ENCODE data around the gene NAA30.

Gene NAA30

DNA sequence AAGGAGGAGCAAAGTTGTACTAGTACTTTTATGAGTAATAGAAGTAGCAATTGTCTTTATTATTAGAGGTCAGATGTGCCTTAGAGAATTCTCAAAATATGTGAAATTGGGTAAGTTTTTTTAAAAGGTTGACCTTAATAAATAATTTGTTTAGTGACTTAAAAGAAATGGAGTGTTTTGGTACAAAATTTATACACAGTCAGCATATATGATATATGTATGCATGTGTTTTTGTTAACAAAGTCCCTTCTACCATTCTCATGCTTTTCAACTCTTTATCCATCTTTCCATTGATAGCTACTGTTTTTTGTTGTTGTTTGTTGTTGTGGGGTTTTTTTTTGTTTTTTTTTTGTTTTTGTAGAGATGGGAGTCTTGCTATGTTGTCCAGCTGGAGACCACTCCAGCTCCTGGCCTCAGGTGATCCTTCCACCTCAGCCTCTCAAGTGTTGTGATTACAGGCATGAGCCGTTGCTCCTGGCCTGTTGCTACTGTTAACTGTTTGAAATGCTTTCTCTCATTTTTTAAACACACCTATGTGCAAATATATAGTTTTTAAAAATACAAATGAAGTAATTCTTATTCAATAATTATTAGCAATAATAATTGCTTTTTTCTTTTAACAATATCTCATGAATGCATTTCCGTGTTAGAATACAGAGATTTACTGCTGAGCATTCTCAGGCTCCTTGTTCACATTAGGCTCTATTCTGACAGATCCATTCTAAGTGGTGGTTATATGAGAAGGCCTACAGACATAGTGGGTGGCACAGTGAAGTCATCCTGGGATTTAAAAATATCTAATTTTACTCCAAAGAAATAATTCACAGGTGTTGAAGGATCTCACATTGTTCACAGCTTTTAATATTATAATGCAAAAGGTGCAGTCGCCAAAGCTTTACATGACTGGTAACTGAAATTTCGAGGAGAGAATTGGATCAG is 10.4 kb downstream of the NAA30 start:
- DNase-seq, result no peak

DNA sequence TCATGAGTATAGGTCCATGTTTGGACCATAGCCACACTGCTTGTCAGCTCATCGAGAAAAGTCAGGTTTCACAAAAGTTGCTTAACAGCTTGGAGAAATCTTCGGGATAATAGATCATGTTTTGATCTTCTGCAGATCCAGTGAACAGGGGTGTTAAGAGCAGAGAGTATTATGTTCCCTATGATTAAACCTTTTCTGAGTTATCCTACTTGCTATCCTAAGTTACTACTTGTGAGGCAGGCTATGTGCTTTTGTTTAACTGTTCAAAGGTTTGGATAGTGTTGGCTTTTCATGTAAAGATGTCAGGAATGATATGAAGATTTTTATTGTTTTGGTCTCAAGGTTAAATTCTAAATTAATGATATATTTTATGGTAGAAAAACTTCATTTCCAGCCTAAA is 11.1 kb downstream of the NAA30 start:
- no peak for DNase-seq

DNA sequence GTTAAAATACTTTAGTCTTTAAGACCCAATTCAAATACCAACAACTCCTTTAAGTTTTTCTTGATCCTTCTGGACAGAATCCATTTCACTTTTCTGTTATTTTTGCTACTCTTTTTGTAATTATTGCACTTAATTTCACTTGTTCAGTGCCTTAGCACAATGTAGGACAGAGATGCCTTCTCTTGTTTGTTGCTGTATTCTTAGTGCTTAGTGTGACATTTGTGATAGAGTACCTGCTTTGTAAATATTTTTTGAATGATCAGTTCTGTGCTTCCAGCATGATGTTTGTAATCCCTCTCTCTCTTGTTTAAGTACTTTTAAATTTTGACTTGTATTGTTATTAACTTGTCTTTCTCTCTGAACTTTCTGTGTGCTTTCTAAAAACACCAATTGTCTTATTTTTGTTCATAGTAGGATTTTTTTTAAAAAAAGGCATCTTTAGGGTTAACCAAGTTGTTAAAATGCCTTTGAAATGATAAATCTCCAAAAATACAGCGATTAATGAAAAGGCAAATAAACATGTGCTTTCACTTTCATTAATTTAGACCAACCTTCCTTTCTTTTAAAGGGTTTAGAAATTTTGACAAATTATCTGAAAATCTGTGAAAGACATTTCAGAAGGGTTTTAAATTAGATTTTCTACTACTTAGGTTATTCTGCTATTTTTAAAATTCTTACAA is 11.9 kb downstream of the NAA30 start:
- no peak for DNase-seq

DNA sequence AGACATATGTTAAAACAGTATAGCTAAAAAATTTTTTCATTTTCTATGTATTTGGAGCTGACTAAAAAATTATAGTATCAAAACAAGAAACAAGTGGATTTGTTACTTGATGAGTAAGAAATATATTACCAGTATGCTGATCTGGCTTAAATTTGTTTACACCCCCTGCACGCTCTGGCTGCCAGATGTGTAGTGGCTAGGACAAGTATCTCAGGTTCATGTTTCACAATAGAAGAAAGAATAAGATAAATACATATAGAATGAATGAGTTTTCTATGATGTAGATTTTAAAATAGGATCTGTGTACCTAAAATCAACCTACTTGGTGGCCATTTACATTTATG is 13.1 kb downstream of the NAA30 start:
- peak; percentile 1 for DNase-seq

DNA sequence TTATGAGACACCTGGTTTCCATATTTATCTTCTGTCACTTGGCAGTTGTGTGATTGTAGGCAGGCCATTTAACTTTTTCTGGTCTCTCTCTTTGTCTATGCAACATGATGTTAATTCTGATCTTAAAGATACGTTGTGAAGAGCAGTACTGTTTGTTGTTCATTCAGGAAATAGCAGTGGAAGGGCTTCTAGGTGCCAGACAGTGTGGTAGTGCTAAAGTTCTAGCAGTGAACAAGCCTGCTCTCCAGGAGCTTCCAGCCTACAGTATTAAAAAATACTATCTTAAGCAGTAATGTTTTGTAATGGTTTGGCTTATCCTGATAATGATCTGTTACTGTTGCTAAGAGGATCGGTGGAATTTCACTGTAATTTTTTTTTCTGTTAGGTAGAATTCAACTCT is 15.2 kb downstream of the NAA30 start:
- no peak for DNase-seq

DNA sequence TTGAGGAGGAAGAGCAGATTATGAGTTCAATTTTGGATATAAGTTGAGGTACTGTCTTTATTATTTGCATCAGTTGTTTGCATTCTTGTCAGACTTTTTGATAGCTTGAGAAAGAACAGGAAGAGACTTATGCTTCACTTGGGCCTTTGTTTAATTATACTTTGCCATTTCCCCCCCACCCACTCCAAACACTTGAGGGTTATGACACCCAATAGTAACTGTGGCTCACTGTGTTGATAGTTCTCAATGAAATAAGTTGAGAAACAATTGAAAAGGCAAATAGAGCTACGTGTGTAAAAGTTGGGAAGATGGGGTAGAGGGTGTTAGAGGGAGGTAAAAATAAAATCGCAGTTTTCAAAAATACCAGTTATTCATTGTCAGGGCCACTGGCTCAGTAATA is 17.7 kb downstream of the NAA30 start:
- DNase-seq, result no peak

DNA sequence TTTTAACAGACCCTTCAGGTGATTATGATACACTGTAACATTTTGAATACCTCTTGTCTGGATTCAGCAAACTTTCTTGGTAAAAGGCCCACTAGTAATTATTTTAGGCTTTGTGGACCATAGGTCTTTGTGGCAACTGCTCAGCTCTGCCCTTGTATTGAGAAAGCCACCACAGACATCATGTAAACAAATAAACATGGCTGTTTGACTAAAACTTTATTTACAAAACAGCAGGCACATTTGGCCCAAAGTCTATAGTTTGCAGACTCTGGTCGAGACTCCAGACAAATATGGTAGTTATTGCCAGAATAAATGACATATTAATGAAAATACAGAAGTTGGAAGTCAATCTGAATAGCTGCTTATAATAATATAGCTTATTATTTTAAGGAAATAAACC is 18.2 kb downstream of the NAA30 start:
- DNase-seq, result no peak

DNA sequence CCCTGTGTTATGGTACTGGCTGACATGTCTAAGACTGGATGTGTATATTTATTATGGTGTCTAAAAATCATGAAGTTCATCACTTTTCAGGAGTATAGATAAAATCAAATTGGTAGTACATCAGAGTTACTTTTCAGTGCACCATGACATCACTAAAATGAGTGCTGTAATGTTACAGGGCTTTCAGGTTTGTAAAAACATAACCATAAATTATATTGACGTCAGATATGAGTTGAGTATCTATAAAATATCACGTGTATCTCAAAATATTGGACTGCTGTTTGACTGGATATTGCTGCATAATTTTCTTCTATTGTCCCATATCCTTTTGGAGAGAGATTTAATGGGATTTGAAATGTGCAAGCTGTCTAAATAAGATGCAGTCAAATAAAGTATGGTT is 22.0 kb downstream of the NAA30 start:
- no peak for DNase-seq

DNA sequence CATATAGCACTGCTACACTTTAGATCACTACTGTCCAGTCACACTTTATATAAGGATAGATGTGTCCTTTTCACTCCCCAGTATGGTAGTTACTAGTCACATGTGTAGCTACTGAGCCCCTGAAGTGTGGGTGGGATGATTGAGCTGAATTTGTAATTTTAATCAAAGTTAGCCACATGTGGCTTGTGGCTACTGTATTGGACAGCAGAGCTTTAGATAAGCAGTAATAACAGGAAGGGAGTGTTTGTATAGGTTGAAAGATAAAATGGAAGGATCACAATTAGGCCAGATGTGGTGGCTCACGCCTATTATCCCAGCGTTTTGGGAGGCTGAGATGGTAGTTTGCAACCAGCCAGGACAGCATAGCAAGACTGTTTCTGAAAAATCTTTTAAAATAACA is 23.5 kb downstream of the NAA30 start:
- DNase-seq, result no peak

DNA sequence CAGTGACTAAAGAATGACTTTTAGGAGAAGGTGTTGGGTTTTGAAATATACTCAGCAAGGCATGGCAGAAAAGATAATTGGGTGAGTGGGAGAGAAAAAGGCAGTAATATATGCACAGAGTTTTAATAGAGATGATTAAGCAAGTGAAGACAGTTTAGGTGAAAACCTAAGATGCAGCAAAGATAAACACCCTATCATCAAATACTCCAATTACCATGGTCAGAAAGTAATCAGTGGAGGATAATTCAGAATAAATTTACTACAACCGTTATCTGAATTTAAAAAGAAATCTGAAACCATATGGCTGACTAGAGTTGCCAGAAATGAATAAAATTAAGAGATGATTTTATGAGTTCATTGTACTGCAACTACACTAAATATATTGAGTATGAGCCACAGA is 26.8 kb downstream of the NAA30 start:
- no peak for DNase-seq

DNA sequence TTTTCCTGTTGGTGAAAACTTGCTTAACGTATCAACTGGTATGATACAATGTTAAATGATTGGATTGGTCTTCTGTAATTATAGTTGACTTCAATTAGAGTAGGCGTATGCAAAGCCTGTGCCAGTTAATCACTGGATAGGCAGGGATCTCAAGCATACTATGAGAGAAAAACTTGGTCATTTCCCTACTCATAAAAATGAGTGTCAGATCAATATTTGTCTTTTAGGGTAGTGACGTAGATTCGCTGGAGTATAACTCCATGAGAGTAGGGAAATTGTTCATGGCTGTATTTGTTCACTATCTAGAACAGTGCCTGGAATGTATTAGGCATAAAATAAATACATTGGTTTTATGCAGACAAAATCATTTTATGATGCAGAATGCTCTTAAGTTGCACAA is 28.6 kb downstream of the NAA30 start:
- no peak for DNase-seq

DNA sequence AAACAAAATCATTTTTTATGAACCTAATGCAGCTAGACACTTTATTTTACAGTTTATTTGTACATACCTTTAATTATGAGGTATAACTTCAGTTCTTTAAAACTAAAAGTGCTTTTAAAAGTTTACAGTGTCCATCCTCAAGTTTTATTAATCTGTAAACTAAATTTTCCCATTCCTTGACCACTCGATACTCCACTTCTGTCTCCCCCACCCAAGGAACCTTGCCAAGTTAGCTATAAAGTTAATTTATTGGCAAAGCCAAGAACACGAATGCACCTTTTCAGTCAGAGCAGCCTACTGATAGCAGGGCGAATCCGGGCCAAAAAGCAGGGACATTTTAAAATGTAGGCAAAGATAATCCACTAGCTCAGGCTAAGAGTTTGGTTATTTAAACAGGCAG is 29.6 kb downstream of the NAA30 start:
- no peak for DNase-seq

DNA sequence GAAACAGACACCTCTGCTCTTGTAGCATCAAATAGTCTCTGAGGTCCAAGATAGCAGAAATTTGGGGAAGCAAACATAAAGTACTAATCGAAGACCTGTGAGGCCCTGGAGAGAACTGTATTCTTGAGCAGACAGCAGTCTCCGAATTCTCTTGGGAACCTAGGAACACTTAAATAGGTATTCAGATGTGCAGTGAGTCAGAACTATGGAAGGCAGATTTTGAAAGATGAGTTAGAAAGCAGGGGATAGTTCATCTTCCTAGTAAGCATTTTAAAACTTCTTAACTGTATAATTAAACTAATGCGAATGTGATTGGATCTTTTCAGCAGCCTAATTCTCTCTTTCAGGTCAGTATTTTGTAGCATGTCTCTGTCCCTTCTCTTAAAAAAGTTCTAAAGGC is 30.6 kb downstream of the NAA30 start:
- DNase-seq, result no peak

DNA sequence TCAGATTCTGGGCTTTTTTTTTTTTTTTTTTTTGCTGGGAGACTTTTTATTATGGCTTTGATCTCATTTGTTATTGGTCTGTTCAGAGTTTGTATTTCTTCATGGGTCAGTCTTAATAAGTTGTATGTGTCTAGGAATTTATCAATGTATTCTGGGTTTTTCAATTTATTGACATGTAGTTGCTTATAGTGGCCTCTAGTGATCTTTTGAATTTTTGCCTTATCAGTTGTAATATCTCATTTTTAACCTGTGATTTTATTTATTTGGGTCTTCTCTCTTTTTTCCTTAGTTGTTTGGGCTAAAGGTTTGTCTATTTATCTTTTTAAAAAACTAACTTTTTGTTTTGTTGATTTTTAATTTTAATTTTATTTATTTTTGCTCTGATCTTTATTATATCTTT is 45.5 kb downstream of the NAA30 start:
- no peak for DNase-seq

DNA sequence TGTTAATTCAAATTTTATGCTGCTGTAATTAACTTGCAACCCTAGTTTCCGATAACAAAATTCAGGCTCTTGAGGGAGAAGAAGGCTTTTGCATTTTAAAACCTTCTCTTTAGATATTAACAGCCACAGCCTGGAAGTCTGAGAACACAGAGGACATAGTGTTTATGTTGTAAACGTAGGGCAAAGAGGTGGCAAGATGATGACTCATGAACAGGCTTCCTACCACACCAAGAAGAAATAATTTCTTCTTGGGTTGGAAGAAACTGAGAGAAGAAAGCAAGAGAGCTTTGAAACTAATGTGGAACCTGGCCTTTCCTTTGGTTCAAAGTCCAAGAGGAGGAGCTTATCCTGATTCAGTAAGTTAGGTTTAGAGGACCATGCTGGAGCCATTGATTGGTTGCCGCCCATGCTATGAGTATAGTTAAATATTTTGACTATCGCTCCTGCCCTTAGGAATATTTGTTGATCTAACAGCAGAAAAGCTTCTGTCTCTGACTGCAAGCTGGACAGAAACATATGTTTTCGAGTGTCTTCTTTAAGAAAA is 71.5 kb downstream of the NAA30 start:
- DNase-seq, result no peak

DNA sequence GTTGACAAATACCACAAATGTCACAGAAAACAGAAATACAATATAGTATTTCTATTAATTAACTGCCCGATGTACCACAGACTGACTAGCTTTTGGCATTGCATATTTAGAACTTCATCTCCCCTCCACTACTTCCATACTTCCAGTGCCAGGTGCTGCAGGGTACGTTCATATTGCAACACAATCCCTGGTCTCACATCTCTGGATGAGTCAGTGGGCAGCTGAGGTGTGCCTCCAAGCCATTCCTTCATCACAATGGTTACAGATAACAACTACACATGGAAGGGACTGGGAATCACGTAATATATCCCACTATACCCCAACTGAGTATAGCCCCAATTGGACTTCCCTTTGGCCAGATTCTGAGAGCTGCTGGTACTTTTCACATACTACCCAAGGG is 72.2 kb downstream of the NAA30 start:
- DNase-seq, result no peak

DNA sequence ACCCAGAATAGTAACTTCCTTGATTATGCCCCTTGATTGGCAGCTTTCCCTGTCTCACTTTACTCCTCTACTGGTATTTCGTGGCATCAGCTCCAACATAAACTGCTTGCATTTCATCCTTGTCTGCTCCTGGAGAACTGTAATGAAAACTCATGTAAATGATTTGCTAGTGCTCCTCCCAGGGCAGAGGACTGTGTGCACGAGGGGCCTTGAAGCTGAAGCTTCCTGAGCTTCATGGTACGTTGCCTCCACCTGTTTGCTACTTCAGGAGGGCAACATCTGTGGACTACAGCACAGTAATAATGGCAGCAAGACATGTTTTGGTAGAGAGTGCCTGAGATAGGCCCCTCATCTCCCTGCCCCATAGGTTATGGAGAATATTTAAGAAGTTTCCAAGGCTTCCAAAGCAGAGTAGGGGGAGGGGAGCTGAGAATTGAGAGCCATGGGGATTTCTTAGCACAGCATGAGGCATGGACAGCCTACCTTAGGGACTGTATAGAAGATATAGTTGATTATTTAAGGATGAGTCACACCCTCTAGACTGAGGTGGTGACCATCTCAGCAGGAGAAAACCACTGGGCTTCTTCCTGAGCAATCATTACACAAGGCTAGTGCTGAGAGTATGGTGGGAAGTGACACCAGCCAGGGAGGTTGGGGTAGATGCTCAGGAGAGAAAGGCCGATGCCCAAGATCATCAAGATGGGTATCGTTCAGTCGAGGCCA is 73.8 kb downstream of the NAA30 start:
- no peak for DNase-seq
